Esophagus (tissue), 2 donors: ENCODE results near the gene WNT8A. TPM values are rescaled to one million over a fixed set of nuclear protein-coding genes. Genes with fewer than 3 reads are reported as not detected.
A peak's percentile ranks its signal among the peaks of the same experiment; 100 is the strongest.

Experiments
- H3K27ac ChIP-seq, 2 donors: one replicate each; pipeline ENCODE4 v1.5.1; 2013; ENCODE audit warnings: low read depth in 2 of 2, mild to moderate bottlenecking in 2 of 2, inconsistent platforms in 1 of 2, low read length in 1 of 2, moderate library complexity in 1 of 2
- H3K27me3 ChIP-seq, 2 donors: one replicate each; pipeline ENCODE4 v1.6.1; 2013; ENCODE audit warnings: low read length in 2 of 2, control low read depth in 1 of 2, mild to moderate bottlenecking in 1 of 2; ENCODE audit not compliant: insufficient read depth in 2 of 2, control insufficient read depth in 1 of 2
- H3K36me3 ChIP-seq, 2 donors: one replicate each; pipeline ENCODE4 v1.6.1; 2013; ENCODE audit warnings: low read length in 1 of 2; ENCODE audit not compliant: control insufficient read depth in 2 of 2, insufficient read depth in 2 of 2
- H3K4me1 ChIP-seq, 2 donors: one replicate each; pipeline ENCODE4 v1.6.1; 2013; ENCODE audit warnings: low read length in 1 of 2; ENCODE audit not compliant: control insufficient read depth in 2 of 2, insufficient read depth in 2 of 2
- H3K4me3 ChIP-seq, 2 donors: one replicate each; pipeline ENCODE4 v1.5.1; 2013; ENCODE audit warnings: low read length in 2 of 2, mild to moderate bottlenecking in 2 of 2, low read depth in 1 of 2, moderate library complexity in 1 of 2
- H3K9me3 ChIP-seq, 2 donors: one replicate each; pipeline ENCODE4 v1.6.1; 2013; ENCODE audit warnings: mild to moderate bottlenecking in 2 of 2, low read depth in 1 of 2, low read length in 1 of 2, moderate library complexity in 1 of 2; ENCODE audit not compliant: control insufficient read depth in 2 of 2, insufficient read depth in 1 of 2
- WGBS, 2 donors: extraction: QIAGEN DNeasy Blood & Tissue Kit; methylation state at CpG; one replicate each; pipeline ENCODE4 v1.1.7; 2013; 5-methylcytosine and 5-hydroxymethylcytosine counted together
- polyA plus RNA-seq, 2 donors: library from polyadenylated mRNA; stranded (reverse); fragments of 200-250 nt; gene quantifications; one replicate each; pipeline ENCODE4 v1.2.3, GENCODE V29; 2013
- donor health status: healthy with polysubstance abuse.
- donor health status: Bipolar disorder and iron deficiency.

The WNT8A gene
- polyA plus RNA-seq, 2 donors, result not detected

DNA sequence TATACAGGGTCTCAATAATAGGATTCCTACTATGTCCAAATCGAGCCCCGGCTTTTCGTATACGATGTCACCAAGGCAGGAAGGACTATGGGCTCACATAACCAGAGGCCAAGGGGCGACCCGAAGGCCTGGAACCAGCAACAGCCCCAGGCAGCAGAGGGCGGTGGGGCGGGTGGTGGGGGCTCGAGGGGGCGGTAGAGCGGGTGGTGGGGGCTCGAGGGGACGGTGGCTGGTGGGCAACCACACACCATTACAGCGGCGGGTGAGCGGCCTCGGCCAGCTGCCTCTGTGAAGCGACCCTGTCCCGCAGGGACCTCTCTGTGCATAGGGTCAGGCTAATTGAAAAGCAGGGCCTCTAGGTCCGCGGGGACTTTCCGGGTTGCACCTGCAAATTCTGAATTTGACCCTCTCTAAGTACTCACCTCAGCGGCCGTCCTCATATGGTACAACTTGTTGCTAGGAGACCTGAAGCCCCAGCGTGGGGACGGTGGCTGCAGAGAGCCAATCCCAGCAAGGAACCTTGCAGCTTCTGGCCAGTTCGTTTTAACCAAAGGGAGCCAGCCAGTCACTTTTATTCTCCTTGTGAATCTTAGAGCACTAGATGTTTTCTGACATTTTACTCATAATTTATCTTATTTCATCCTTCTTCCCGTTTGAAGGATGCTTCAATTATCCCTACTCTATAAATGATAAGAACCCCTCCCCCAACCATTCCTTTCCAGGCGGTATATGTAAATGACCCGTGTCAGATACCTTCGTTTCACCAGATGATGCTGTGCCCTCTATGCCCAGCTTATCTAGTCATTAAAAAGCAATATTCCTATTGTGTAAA lies 55.3 kb downstream of the WNT8A start, which contains the start of gene NME5:
TSS of gene NME5 (minus strand) at position 480 of the 832 bp plus-strand sequence. CDS start 648 bp downstream, outside the sequence.
- peak within 1 kb of the TSS; percentile 38 to 41 for H3K4me3 ChIP-seq
- no peaks in the 10 kb centered on the region for H3K4me1 ChIP-seq
- no peaks in the 10 kb centered on the region for H3K27me3 ChIP-seq
- H3K9me3 ChIP-seq, result no peaks in the 10 kb centered on the region
- H3K27ac ChIP-seq, result no peak within 1 kb of the TSS
- WGBS, 2 donors, result 17 to 20% methylated on average over 30 to 31 of the region's 31 CpGs
- no peaks in the 10 kb centered on the region for H3K36me3 ChIP-seq

GRCh38 chr5:138139781-138140090 lies 55.9 kb downstream of the WNT8A start:
- H3K9me3 ChIP-seq, result no peaks in the 10 kb centered on the region
- no peak overlapping the region for H3K4me3 ChIP-seq
- no peak overlapping the region for H3K27ac ChIP-seq
- 59 to 67% methylated on average over 3 of the region's 3 CpGs for WGBS, 2 donors
- no peaks in the 10 kb centered on the region for H3K4me1 ChIP-seq
- H3K27me3 ChIP-seq, result no peaks in the 10 kb centered on the region
- H3K36me3 ChIP-seq, result no peaks in the 10 kb centered on the region

DNA sequence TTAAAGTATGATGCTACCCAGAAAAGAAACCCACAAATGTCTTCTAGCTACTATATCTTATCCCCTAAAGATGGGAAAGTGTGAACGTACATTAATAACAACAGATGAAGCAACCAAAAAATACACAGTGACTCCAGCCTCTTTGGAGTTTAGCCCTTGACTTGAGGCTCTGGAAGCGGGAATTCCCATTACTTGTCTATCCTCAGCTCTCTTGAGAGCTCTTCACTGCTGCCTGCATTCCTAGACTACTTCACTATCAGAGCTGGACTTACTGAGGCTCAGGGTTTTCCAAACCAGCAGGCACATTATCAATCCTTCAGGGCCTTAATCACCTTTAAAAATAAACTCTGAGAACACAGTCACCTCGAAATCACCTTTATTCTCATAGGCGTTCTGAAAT lies 56.4 kb downstream of the WNT8A start:
- no peaks in the 10 kb centered on the region for H3K36me3 ChIP-seq
- H3K4me1 ChIP-seq, result no peaks in the 10 kb centered on the region
- no peaks in the 10 kb centered on the region for H3K9me3 ChIP-seq
- H3K27me3 ChIP-seq, result no peaks in the 10 kb centered on the region
- no peak overlapping the region for H3K27ac ChIP-seq
- WGBS, 2 donors, result 64 to 74% methylated on average over 4 of the region's 4 CpGs
- no peak overlapping the region for H3K4me3 ChIP-seq

Other genes with a start within 250 kb of the WNT8A start
- under 1 TPM; 0.14 to 0.74 TPM for gene MYOT, start 216.2 kb upstream of the WNT8A start, polyA plus RNA-seq
- under 1 TPM in 1 of 2 donors, not detected in 1; 0.02 TPM for gene PKD2L2, start 194.6 kb upstream of the WNT8A start, polyA plus RNA-seq
- gene FAM13B, start 51.0 kb upstream of the WNT8A start, polyA plus RNA-seq, result 1 to 10 TPM; 5.0 to 6.3 TPM
- under 1 TPM; 0.39 to 0.90 TPM for gene NME5, start 55.4 kb downstream of the WNT8A start, polyA plus RNA-seq
- gene BRD8, start 94.6 kb downstream of the WNT8A start, polyA plus RNA-seq, result 10 to 100 TPM; 25.0 to 34.7 TPM
- gene KIF20A, start 95.1 kb downstream of the WNT8A start, polyA plus RNA-seq, result 1 to 10 TPM; 8.8 to 9.9 TPM
- gene CDC23, start 129.3 kb downstream of the WNT8A start, polyA plus RNA-seq, result 10 to 100 TPM in 1 of 2 donors, 1 to 10 TPM in 1; 9.0 to 14.4 TPM
- under 1 TPM; 0.14 to 0.32 TPM for gene GFRA3, start 190.6 kb downstream of the WNT8A start, polyA plus RNA-seq
- gene CDC25C, start 247.8 kb downstream of the WNT8A start, polyA plus RNA-seq, result 1 to 10 TPM; 1.0 to 1.6 TPM